GM23338 (cell line): Measurements from ENCODE around the gene SLC8B1. TPM values are rescaled to one million over a fixed set of nuclear protein-coding genes. Genes with fewer than 3 reads are reported as not detected.

Experiments used
- ATAC-seq: fragments of 200-7000 bp; cut with Tn5 transposase; 3 replicates; pipeline ENCODE4 v1.9.1; 2020
- DNase-seq: peaks from one replicate; pipeline ENCODE4 v3.0.0-alpha.2; 2015; ENCODE audit warnings: low spot score
- H2AFZ ChIP-seq: fragments of 200-600 bp; sonication (generic); 2 replicates; pipeline ENCODE4 v1.8.0; 2016; ENCODE audit warnings: antibody characterized with exemption, mild to moderate bottlenecking, moderate library complexity
- H3F3A ChIP-seq: fragments of 200-600 bp; sonication (generic); replicated peaks from 2 replicates; pipeline ENCODE4 v1.8.0; 2017; ENCODE audit warnings: antibody characterized with exemption, mixed run types, low read depth
- H3K27ac ChIP-seq: fragments of 200-600 bp; sonication (generic); 2 replicates; pipeline ENCODE4 v1.6.1; 2016; ENCODE audit warnings: low read depth
- H3K27me3 ChIP-seq: fragments of 200-600 bp; sonication (generic); 2 replicates; pipeline ENCODE4 v1.8.0; 2016; ENCODE audit warnings: mild to moderate bottlenecking, mixed run types, moderate library complexity; ENCODE audit not compliant: insufficient read depth
- H3K36me3 ChIP-seq: fragments of 200-600 bp; sonication (generic); 2 replicates; pipeline ENCODE4 v1.8.0; 2016; ENCODE audit warnings: mild to moderate bottlenecking; ENCODE audit not compliant: insufficient read depth
- H3K4me1 ChIP-seq: fragments of 200-600 bp; sonication (generic); 2 replicates; pipeline ENCODE4 v1.8.0; 2016; ENCODE audit warnings: mild to moderate bottlenecking, moderate library complexity; ENCODE audit not compliant: insufficient read depth
- H3K4me2 ChIP-seq: fragments of 200-600 bp; sonication (generic); 2 replicates; pipeline ENCODE4 v1.7.1; 2017; ENCODE audit warnings: mixed run types
- H3K4me3 ChIP-seq: fragments of 200-600 bp; sonication (generic); 2 replicates; pipeline ENCODE4 v1.6.1; 2016; ENCODE audit warnings: mixed run types
- H3K79me2 ChIP-seq: fragments of 200-600 bp; sonication (generic); replicated peaks from 2 replicates; pipeline ENCODE4 v1.8.0; 2017; ENCODE audit warnings: mild to moderate bottlenecking; ENCODE audit not compliant: insufficient read depth
- H3K9me2 ChIP-seq: fragments of 200-600 bp; sonication (generic); 2 replicates; pipeline ENCODE4 v1.8.0; 2017; ENCODE audit not compliant: insufficient read depth
- H4K20me1 ChIP-seq: fragments of 200-600 bp; sonication (generic); replicated peaks from 2 replicates; pipeline ENCODE4 v1.8.0; 2017; ENCODE audit warnings: mild to moderate bottlenecking; ENCODE audit not compliant: insufficient read depth
- H3K27ac Mint-ChIP-seq: 2 replicates; pipeline ENCODE4 v1.8.0; 2020; ENCODE audit warnings: inconsistent platforms, mild to moderate bottlenecking, moderate library complexity, mixed read lengths
- H3K27me3 Mint-ChIP-seq: 3 replicates; pipeline ENCODE4 v1.8.0; 2022; ENCODE audit warnings: low read depth, mild to moderate bottlenecking, moderate library complexity, mixed read lengths, inconsistent platforms; ENCODE audit not compliant: insufficient read depth, poor library complexity
- H3K36me3 Mint-ChIP-seq: 3 replicates; pipeline ENCODE4 v1.8.0; 2021; ENCODE audit warnings: low read depth, mild to moderate bottlenecking, inconsistent platforms, moderate library complexity, mixed read lengths
- H3K4me1 Mint-ChIP-seq: 3 replicates; pipeline ENCODE4 v1.8.0; 2020; ENCODE audit warnings: mild to moderate bottlenecking, inconsistent platforms, mixed read lengths
- H3K4me3 Mint-ChIP-seq: 3 replicates; pipeline ENCODE4 v1.8.0; 2021; ENCODE audit warnings: moderate library complexity, mild to moderate bottlenecking, inconsistent platforms, mixed read lengths
- H3K9me3 Mint-ChIP-seq: 3 replicates; pipeline ENCODE4 v1.8.0; 2020; ENCODE audit warnings: moderate library complexity, mild to moderate bottlenecking, inconsistent platforms, mixed read lengths
- CTCF ChIP-seq, 2 experiments: fragments of 200-600 bp in 1 of 2; sonication (generic) in 1 of 2; conservative IDR thresholded peaks; 2 replicates each; pipeline versions ENCODE4 v1.5.1 to v1.6.1; 2016 to 2017; ENCODE audit warnings: antibody characterized with exemption in 2 of 2, low read depth in 2 of 2, mild to moderate bottlenecking in 2 of 2, moderate library complexity in 1 of 2
- EZH2 ChIP-seq: fragments of 200-600 bp; sonication (generic); IDR thresholded peaks from one replicate; pipeline ENCODE4 v1.8.0; 2017; ENCODE audit warnings: antibody characterized with exemption, mild to moderate bottlenecking, low read depth; ENCODE audit not compliant: unreplicated experiment
- EZH2phosphoT487 ChIP-seq: fragments of 200-600 bp; sonication (generic); IDR thresholded peaks from one replicate; pipeline ENCODE4 v1.8.1; 2018; ENCODE audit warnings: antibody characterized with exemption; ENCODE audit not compliant: unreplicated experiment
- JUNB ChIP-seq: IDR thresholded peaks from one replicate; pipeline ENCODE4 v1.6.1; 2016; ENCODE audit warnings: antibody characterized with exemption; ENCODE audit not compliant: unreplicated experiment
- NANOG ChIP-seq: IDR thresholded peaks from 2 replicates; pipeline ENCODE4 v1.6.1; 2016; ENCODE audit warnings: antibody characterized with exemption, borderline replicate concordance
- POLR2AphosphoS5 ChIP-seq: IDR thresholded peaks from 2 replicates; pipeline ENCODE4 v1.6.1; 2016; ENCODE audit warnings: antibody characterized with exemption, low read depth
- STAT1 ChIP-seq: IDR thresholded peaks from one replicate; pipeline ENCODE4 v1.6.1; 2016; ENCODE audit warnings: antibody characterized with exemption; ENCODE audit not compliant: unreplicated experiment
- ZNF114 ChIP-seq: fragments of 250-450 bp; sonication (Bioruptor Pico); IDR thresholded peaks from 2 replicates; pipeline ENCODE4 v1.5.0; 2020; ENCODE audit warnings: mild to moderate bottlenecking, moderate library complexity
- polyA plus RNA-seq: library from polyadenylated mRNA; unstranded; fragments of >200 nt; fragmentation: Nextera tagmentation; extraction: Ambion mirVana; gene quantifications from 2 replicates; pipeline ENCODE4 v1.2.1, GENCODE V29; 2016
- total RNA-seq: library from RNA; depleted of rRNA; stranded (reverse); fragments of >200 nt; shearing (Covaris generic); gene quantifications from 2 replicates; pipeline ENCODE4 v1.2.3, GENCODE V29; 2014
- TF ChIP-seq, protein P1 (sequence below): IDR thresholded peaks from one replicate; pipeline ENCODE4 v1.6.1; 2018; ENCODE audit warnings: antibody characterized with exemption; ENCODE audit not compliant: unreplicated experiment
- TF ChIP-seq, protein P2 (sequence below): fragments of 250-450 bp; sonication (Bioruptor Pico); IDR thresholded peaks from 2 replicates; pipeline ENCODE4 v1.5.0; 2020; ENCODE audit warnings: mild to moderate bottlenecking, moderate library complexity

Gene SLC8B1
- total and polyA plus RNA-seq, 2 experiments from 2014 or later, result 6.0 to 8.9 TPM

DNA sequence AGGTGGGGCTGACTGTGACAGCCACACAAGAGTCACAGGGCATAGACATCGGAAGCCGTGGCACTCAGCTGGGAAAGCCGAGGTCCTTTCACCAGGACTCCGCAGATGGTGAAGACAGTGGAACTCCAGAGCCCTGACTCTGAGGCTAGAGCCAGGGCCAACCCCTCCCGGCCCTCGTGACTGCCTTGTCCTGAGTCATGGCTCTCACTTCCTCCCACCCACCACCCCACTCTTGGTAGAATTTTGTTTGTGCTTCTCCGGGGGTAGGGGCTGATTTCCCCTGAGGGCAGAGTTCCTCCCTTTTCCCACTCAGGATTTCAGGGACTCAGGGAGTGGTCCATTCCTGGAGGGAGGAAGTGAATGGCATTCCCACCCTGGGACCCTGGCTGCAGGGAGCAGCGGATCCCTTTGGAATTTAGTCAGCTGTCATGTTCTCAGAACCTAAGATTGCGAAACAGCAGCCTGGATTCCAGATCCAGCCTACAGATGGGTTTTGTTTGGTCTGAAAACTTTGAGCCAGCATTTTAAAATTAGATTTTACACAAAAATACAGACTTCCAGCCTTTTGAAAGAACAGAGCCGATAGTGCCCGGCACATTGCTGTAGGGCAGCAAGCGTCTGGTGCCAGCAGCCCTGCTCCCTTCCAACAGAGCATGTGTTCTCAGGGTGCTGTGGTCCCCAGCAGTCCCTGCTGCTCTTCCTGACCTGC is 62.9 kb downstream of the SLC8B1 start:
- Histone ChIP-seq H3K36me3 (no peaks in the 10 kb centered on the region), H2AFZ (no peak overlapping the region), H4K20me1 (no peaks in the 10 kb centered on the region), H3K9me2 (no peaks in the 10 kb centered on the region), H3K79me2 (no peaks in the 10 kb centered on the region), H3K4me1 (no peaks in the 10 kb centered on the region), H3K4me3 (no peak overlapping the region), H3F3A (no peaks in the 10 kb centered on the region), H3K4me2 (no peak overlapping the region), H3K27ac (no peak overlapping the region), H3K27me3 (no peaks in the 10 kb centered on the region)
- Mint-ChIP-seq H3K9me3 (no peaks in the 10 kb centered on the region), H3K36me3 (peaks cover 12% of the 10 kb centered on the region), H3K27ac (peak overlapping the region; percentile 87), H3K4me1 (peaks cover 9% of the 10 kb centered on the region), H3K27me3 (peaks cover 10% of the 10 kb centered on the region), H3K4me3 (no peak overlapping the region)
- TF ChIP-seq NANOG (no peak), CTCF (conservative IDR thresholded peaks at IDR 0.05; ENCODE audit: low read depth in 2 of 2) (no peak), JUNB (no peak), STAT1 (no peak), ZNF114 (CRISPR knock-in tag) (no peak), POLR2AphosphoS5 (no peak), EZH2 (no peak), EZH2phosphoT487 (no peak)
- TF ChIP-seq, protein P1, sequence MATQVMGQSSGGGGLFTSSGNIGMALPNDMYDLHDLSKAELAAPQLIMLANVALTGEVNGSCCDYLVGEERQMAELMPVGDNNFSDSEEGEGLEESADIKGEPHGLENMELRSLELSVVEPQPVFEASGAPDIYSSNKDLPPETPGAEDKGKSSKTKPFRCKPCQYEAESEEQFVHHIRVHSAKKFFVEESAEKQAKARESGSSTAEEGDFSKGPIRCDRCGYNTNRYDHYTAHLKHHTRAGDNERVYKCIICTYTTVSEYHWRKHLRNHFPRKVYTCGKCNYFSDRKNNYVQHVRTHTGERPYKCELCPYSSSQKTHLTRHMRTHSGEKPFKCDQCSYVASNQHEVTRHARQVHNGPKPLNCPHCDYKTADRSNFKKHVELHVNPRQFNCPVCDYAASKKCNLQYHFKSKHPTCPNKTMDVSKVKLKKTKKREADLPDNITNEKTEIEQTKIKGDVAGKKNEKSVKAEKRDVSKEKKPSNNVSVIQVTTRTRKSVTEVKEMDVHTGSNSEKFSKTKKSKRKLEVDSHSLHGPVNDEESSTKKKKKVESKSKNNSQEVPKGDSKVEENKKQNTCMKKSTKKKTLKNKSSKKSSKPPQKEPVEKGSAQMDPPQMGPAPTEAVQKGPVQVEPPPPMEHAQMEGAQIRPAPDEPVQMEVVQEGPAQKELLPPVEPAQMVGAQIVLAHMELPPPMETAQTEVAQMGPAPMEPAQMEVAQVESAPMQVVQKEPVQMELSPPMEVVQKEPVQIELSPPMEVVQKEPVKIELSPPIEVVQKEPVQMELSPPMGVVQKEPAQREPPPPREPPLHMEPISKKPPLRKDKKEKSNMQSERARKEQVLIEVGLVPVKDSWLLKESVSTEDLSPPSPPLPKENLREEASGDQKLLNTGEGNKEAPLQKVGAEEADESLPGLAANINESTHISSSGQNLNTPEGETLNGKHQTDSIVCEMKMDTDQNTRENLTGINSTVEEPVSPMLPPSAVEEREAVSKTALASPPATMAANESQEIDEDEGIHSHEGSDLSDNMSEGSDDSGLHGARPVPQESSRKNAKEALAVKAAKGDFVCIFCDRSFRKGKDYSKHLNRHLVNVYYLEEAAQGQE, result no peak
- TF ChIP-seq, protein P2, sequence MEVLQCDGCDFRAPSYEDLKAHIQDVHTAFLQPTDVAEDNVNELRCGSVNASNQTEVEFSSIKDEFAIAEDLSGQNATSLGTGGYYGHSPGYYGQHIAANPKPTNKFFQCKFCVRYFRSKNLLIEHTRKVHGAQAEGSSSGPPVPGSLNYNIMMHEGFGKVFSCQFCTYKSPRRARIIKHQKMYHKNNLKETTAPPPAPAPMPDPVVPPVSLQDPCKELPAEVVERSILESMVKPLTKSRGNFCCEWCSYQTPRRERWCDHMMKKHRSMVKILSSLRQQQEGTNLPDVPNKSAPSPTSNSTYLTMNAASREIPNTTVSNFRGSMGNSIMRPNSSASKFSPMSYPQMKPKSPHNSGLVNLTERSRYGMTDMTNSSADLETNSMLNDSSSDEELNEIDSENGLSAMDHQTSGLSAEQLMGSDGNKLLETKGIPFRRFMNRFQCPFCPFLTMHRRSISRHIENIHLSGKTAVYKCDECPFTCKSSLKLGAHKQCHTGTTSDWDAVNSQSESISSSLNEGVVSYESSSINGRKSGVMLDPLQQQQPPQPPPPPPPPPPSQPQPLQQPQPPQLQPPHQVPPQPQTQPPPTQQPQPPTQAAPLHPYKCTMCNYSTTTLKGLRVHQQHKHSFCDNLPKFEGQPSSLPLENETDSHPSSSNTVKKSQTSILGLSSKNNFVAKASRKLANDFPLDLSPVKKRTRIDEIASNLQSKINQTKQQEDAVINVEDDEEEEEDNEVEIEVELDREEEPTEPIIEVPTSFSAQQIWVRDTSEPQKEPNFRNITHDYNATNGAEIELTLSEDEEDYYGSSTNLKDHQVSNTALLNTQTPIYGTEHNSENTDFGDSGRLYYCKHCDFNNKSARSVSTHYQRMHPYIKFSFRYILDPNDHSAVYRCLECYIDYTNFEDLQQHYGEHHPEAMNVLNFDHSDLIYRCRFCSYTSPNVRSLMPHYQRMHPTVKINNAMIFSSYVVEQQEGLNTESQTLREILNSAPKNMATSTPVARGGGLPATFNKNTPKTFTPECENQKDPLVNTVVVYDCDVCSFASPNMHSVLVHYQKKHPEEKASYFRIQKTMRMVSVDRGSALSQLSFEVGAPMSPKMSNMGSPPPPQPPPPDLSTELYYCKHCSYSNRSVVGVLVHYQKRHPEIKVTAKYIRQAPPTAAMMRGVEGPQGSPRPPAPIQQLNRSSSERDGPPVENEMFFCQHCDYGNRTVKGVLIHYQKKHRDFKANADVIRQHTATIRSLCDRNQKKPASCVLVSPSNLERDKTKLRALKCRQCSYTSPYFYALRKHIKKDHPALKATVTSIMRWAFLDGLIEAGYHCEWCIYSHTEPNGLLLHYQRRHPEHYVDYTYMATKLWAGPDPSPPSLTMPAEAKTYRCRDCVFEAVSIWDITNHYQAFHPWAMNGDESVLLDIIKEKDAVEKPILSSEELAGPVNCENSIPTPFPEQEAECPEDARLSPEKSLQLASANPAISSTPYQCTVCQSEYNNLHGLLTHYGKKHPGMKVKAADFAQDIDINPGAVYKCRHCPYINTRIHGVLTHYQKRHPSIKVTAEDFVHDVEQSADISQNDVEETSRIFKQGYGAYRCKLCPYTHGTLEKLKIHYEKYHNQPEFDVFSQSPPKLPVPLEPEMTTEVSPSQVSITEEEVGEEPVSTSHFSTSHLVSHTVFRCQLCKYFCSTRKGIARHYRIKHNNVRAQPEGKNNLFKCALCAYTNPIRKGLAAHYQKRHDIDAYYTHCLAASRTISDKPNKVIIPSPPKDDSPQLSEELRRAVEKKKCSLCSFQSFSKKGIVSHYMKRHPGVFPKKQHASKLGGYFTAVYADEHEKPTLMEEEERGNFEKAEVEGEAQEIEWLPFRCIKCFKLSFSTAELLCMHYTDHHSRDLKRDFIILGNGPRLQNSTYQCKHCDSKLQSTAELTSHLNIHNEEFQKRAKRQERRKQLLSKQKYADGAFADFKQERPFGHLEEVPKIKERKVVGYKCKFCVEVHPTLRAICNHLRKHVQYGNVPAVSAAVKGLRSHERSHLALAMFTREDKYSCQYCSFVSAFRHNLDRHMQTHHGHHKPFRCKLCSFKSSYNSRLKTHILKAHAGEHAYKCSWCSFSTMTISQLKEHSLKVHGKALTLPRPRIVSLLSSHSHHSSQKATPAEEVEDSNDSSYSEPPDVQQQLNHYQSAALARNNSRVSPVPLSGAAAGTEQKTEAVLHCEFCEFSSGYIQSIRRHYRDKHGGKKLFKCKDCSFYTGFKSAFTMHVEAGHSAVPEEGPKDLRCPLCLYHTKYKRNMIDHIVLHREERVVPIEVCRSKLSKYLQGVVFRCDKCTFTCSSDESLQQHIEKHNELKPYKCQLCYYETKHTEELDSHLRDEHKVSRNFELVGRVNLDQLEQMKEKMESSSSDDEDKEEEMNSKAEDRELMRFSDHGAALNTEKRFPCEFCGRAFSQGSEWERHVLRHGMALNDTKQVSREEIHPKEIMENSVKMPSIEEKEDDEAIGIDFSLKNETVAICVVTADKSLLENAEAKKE (CRISPR knock-in tag), result no peak
- ATAC-seq (no peak), DNase-seq (peak; percentile 24)
